ENCODE measurements around the gene RBM23.
A peak's percentile ranks its signal among the peaks of the same experiment; 100 is the strongest.
"Not testable (repeated sequence)": the region's sequence is repeated elsewhere in the genome, so short reads cannot be mapped to it uniquely, and the experiment has no call there.

Gene RBM23

GRCh38 chr14:22915886-22916521 is 2.9 kb downstream of the RBM23 start:
- DNase-seq: no peak

GRCh38 chr14:22914836-22915235 is 4.1 kb downstream of the RBM23 start:
- not testable (repeated sequence) for DNase-seq

- no peak for DNase-seq
Measured at GRCh38 chr14:22910916-22911315, 8.0 kb downstream of the RBM23 start.

DNA sequence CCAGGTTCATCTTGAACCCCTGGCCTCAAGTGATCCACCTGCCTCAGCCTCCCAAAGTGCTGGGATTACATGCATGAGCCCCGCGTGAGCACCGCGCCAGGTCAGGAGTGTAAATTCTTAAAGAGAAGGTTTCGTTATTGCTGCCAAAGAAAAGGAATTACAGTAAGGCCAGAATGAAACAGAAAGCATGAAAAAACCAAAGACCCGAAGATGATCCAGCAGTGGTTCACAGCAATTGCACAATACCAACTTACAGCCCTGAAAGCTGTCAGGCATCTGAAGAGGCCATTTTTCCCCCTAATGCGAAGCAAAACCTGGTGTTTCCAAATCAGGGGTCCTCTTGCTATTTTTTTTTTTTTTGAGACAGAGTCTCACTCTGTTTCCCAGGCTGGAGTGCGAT is 10.3 kb downstream of the RBM23 start:
- no peak for DNase-seq

DNA sequence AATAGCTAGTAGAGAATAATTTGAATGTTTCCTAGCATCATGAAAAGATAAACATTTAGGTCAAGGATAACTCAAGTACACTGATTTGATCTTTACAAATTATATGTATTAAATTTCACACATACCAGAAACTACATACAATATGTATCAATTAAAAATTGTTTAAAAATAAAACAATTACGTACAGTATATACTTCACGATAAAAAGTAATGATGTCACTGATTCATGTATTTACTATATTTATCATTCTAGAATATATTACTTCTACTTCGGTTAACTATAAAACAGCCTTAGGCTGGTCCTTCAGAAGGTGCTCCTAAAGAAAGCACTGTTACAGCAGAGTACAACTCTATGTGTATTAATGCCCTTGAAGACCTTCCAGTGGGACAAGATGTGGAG is 11.5 kb downstream of the RBM23 start:
- DNase-seq: no peak

- DNase-seq: no peak
Measured at GRCh38 chr14:22906073-22906472, 12.9 kb downstream of the RBM23 start.

GRCh38 chr14:22905627-22906026 is 13.3 kb downstream of the RBM23 start:
- no peak for DNase-seq

- no peak for DNase-seq
Measured at GRCh38 chr14:22903742-22904087, 15.2 kb downstream of the RBM23 start.

- no peak for DNase-seq
Measured at GRCh38 chr14:22901799-22902198, 17.1 kb downstream of the RBM23 start.

- DNase-seq: peak; percentile 22
Measured at GRCh38 chr14:22900081-22900799, 18.7 kb downstream of the RBM23 start.

DNA sequence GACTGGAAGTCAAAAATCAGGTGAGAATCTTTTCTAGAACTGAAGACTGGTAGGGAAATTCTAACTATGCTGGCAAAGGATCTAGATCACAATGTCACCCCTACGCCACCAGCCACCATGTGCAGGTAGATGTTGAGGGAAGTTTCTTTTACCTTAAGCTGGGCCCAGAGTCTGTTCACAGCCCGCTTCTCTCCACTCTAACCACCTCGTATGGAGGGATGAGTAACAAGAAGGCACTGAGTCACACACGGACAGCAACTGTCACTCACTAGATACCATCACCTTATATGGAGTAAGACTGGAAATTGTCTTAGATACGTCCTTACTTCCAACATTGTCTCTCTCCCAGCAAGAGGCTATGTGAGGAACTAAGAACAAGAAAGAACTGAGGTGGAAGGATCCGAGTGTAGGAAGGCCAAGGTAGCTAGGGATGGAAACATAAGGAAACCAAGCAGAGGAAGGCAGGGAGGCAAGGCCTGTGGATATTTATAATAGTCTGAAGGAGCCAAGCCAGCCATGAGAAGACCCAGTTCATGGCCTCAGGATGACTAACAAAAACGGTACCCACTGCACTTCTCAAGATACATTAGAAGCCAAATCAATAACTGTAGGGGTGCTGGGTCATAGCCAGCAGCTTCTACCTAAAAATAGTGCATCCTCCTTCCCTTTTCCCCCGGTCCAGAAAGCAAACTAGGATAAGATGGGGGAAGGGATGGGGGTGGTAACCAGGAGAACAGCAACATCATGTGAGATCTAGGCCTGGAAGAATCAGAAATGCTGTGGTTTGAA is 20.5 kb downstream of the RBM23 start:
- DNase-seq: no peak

DNA sequence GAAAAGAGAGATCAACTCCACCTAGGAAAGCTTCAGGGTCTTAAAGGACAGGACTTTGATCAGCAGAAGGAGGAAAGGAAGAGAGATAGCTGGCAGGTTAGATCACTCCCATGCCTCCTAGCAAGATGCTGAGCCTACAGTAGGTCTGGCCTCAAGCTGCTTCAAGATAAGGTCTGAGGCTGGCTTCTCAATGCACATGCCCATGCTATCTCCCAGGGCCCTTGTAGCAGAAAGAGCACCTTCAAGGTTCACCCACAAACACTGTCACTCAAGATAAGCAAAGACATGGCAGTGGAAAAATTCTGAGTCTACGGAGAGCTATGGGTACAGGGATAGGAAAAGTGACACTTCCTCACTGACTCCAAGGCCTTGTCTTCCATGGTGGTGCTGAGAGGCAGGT is 21.6 kb downstream of the RBM23 start:
- DNase-seq: no peak

GRCh38 chr14:22896760-22897159 is 22.2 kb downstream of the RBM23 start:
- no peak for DNase-seq

- no peak for DNase-seq
Measured at GRCh38 chr14:22896356-22896755, 22.6 kb downstream of the RBM23 start.

DNA sequence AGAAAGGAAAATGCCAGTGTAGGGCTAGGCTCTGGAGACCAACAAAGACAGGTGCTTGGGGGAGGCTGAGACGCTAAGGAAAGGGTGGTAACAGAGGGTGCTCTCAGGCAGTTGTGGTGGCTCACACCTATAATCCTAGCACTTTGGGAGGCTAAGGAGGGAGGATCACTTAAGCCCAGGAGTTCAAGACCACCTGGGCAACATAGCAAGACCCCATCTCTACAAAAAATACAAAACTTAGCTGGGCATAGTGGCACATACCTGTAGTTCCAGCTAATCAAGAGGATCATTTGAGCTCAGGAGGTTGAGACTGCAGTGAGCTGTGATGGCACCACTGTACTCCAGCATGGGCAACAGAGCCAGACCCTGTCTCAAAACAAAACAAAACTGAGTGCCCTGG is 23.5 kb downstream of the RBM23 start:
- no peak for DNase-seq

DNA sequence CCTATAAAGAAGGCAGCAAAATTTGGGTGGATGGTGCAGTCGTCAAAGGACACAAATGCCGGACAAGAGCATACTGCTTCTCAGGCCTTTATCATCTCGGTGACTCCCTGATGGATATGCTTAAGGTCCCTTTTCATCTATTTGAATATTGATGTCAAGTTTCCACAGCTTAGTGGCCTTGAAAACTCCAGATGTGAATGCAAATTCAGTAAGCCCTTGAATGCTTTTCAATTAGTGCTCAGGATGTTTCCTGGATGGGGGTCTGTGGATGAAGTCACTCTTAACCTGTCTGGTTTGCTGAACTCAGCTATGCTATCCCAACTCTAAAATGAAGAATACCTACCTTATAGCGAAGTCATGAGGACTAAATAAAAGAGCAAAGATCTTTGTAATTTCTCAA is 25.2 kb downstream of the RBM23 start:
- DNase-seq: no peak

GRCh38 chr14:22892488-22892887 is 26.5 kb downstream of the RBM23 start:
- no peak for DNase-seq

- DNase-seq: no peak
Measured at GRCh38 chr14:22890416-22890815, 28.5 kb downstream of the RBM23 start.

DNA sequence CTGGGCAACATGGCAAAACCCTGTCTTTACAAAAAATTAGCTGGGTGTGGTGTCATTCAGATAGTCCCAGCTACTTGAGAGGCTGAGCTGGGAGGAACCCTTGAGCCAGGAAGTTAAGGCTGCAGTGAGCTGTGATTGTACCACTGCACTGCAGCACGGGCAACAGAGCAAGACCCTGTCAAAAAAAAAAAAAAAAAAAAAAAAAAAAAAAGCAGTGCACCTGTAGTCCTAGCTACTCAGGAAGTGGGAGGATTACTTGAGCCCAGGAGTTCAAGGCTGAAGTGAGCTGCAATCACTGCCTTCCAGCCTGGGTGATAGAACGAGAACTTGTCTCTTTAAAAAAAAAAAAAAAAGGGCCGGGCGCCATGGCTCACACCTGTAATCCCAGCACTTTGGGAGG is 30.3 kb downstream of the RBM23 start:
- no peak for DNase-seq

DNA sequence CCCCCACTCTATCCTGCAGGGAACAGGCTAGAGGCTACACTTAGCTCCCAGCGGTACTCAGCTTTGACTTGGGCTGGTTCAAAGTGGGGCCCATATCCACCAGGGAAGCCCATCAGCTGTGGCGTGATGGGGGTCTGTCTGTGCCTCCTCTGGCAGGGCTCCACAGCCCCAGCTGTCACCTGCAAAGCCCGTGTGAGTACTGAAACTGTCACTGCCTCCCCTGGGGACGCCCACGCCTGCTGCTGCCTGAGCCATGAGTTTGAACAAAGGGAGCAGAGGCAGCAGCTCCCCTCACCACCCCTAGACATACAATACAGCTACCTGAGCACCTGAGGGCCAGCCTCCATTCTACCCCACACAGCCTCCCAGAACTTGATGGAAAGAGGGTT is 31.0 kb downstream of the RBM23 start:
- no peak for DNase-seq

DNA sequence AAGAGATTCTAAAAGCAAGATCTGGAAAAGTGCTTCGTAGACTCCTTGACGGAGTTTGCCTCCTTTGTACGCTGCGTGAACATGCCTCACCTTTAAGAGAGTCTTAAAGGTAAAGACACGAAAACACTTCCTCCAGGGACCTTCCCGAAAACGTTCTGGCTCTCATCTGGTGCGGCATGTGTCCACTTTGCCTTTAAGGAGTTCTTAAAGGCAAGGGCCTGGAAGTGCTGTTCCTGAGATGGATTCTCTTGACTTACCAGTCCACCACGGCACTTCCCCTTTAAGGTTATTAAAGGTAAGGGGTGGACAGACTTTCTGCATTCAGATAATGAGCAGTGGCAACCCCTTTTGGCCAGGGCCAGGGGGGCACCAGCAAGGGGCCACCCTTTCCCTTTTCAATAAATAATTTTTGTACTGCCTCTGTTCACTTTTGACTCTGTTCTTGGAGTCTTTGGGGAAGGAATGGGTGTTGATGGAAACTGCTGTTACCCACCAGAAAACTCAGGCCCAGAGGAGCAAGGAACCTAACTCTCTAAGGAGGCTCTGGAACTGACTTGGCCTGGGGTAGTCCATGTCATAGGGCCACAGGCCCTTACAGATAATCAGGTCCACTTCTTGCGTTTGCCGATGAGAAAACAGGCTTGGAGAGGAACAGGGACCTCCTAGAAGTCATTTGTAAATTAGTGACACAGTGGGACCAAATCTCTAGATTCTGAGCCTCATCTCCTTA is 31.5 kb downstream of the RBM23 start:
- DNase-seq: peak; percentile 23

DNA sequence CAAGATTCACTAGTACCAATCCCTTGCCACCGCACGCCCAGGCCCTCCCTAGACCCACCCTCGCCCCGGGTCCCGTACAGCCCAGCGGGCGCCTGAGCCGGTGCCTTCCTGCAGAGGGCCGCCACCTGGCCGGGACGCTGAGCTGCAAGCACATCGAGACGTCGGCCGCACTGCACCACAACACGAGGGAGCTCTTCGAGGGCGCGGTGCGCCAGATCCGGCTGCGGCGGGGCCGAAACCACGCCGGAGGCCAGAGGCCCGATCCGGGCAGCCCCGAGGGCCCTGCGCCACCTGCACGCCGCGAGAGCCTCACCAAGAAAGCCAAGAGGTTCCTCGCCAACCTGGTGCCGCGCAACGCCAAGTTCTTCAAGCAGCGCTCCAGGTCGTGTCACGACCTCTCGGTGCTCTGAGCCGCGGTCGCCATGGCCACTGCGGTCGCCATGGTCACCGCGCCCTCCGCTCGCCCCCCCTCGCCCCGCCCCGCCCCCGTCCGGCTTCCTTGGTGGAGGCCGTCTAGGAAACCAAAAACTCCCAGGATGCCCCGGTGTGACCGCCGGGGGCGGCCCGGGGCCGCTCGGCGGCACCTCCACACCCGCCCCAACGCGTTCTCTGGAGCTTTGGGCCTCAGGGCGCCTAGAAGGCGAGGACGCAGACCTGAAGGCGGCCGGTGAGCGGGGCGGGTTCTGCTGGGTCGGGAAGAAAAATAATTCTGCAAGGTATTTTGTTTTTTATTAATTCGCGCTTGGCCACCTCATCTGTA is 32.3 kb downstream of the RBM23 start:
- peak; percentile 68 for DNase-seq

DNA sequence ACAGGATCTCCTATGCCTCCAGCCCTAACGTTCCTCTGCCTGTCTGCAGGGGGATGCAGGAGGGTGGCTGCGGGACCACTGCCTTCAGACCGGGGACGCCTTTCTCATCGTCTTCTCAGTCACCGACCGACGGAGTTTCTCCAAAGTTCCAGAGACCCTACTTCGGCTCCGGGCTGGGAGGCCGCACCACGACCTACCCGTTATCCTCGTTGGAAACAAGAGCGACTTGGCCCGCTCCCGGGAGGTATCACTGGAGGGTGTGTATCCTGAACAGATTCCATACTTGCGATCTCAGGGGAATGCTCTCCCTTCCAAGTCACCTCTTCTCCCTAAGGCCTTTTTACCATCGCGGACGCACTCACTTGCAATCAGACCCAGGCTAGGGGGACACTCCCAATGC is 33.0 kb downstream of the RBM23 start:
- DNase-seq: no peak

Measured in T-helper 9 cell (primary cell).